ENCODE results near the gene ELFN2. TPM values are rescaled to one million over a fixed set of nuclear protein-coding genes. Genes with fewer than 3 reads are reported as not detected.
"Not testable (repeated sequence)": the region's sequence is repeated elsewhere in the genome, so short reads cannot be mapped to it uniquely, and the experiment has no call there.

The ELFN2 gene
- total RNA-seq, 1 donor from 2014 or later = 0.26 TPM

GRCh38 chr22:37329238-37330140 is 97.8 kb downstream of the ELFN2 start:
- DNase-seq (ENCODE audit: low read depth) (peak; percentile 83), FAIRE-seq (no peak)
- H3K27me3 ChIP-seq (ENCODE audit: control insufficient read depth, insufficient read depth, low read length) = no peaks in the 10 kb centered on the region
- H3K36me3 ChIP-seq (ENCODE audit: control insufficient read depth, insufficient read depth, low read length) = no peaks in the 10 kb centered on the region
- H3K4me3 ChIP-seq (ENCODE audit: low read depth, low read length) = no peak overlapping the region
- TF ChIP-seq CTCF (IDR thresholded peaks at IDR 0.05; ENCODE audit: insufficient read depth, low read length, severe bottlenecking) = no peak

GRCh38 chr22:37328538-37329237 is 98.6 kb downstream of the ELFN2 start:
- DNase-seq (ENCODE audit: low read depth); FAIRE-seq; H3K4me3 ChIP-seq (ENCODE audit: low read depth, low read length); H3K27me3 ChIP-seq (ENCODE audit: control insufficient read depth, insufficient read depth, low read length); H3K36me3 ChIP-seq (ENCODE audit: control insufficient read depth, insufficient read depth, low read length): not testable (repeated sequence)

GRCh38 chr22:37328017-37328416 is 99.3 kb downstream of the ELFN2 start:
- DNase-seq (ENCODE audit: low read depth) (peak; percentile 93), FAIRE-seq (no peak)
- Histone ChIP-seq H3K36me3 (ENCODE audit: control insufficient read depth, insufficient read depth, low read length) (no peaks in the 10 kb centered on the region), H3K27me3 (ENCODE audit: control insufficient read depth, insufficient read depth, low read length) (no peaks in the 10 kb centered on the region), H3K4me3 (ENCODE audit: low read depth, low read length) (no peak overlapping the region)
- TF ChIP-seq CTCF (IDR thresholded peaks at IDR 0.05; ENCODE audit: insufficient read depth, low read length, severe bottlenecking) = no peak

GRCh38 chr22:37326726-37327125 is 100.6 kb downstream of the ELFN2 start:
- no peak for TF ChIP-seq CTCF (IDR thresholded peaks at IDR 0.05; ENCODE audit: insufficient read depth, low read length, severe bottlenecking)
- FAIRE-seq = no peak
- H3K36me3 ChIP-seq (ENCODE audit: control insufficient read depth, insufficient read depth, low read length) = no peaks in the 10 kb centered on the region
- peak; percentile 54 for DNase-seq (ENCODE audit: low read depth)
- no peaks in the 10 kb centered on the region for H3K27me3 ChIP-seq (ENCODE audit: control insufficient read depth, insufficient read depth, low read length)
- no peak overlapping the region for H3K4me3 ChIP-seq (ENCODE audit: low read depth, low read length)

GRCh38 chr22:37325039-37325395 is 102.3 kb downstream of the ELFN2 start:
- TF ChIP-seq CTCF (IDR thresholded peaks at IDR 0.05; ENCODE audit: insufficient read depth, low read length, severe bottlenecking) = no peak
- Histone ChIP-seq H3K27me3 (ENCODE audit: control insufficient read depth, insufficient read depth, low read length) (no peaks in the 10 kb centered on the region), H3K4me3 (ENCODE audit: low read depth, low read length) (peak overlapping the region; percentile 2), H3K36me3 (ENCODE audit: control insufficient read depth, insufficient read depth, low read length) (no peaks in the 10 kb centered on the region)
- no peak for DNase-seq (ENCODE audit: low read depth)
- no peak for FAIRE-seq

GRCh38 chr22:37324340-37325038 is 102.8 kb downstream of the ELFN2 start:
- TF ChIP-seq CTCF (IDR thresholded peaks at IDR 0.05; ENCODE audit: insufficient read depth, low read length, severe bottlenecking) = no peak
- Histone ChIP-seq H3K4me3 (ENCODE audit: low read depth, low read length) (peak overlapping the region; percentile 2), H3K27me3 (ENCODE audit: control insufficient read depth, insufficient read depth, low read length) (no peaks in the 10 kb centered on the region), H3K36me3 (ENCODE audit: control insufficient read depth, insufficient read depth, low read length) (no peaks in the 10 kb centered on the region)
- FAIRE-seq = no peak
- DNase-seq (ENCODE audit: low read depth) = no peak

All from bronchial epithelial cell (primary cell).